LNCAP (cell line): ENCODE measurements around the gene METTL22.

Experiments
- TF ChIP-seq, protein P1 (sequence below): fragments of 450-650 bp; IDR thresholded peaks from 2 replicates; pipeline ENCODE4 v1.5.1; 2017; ENCODE audit warnings: mild to moderate bottlenecking

METTL22 gene

DNA sequence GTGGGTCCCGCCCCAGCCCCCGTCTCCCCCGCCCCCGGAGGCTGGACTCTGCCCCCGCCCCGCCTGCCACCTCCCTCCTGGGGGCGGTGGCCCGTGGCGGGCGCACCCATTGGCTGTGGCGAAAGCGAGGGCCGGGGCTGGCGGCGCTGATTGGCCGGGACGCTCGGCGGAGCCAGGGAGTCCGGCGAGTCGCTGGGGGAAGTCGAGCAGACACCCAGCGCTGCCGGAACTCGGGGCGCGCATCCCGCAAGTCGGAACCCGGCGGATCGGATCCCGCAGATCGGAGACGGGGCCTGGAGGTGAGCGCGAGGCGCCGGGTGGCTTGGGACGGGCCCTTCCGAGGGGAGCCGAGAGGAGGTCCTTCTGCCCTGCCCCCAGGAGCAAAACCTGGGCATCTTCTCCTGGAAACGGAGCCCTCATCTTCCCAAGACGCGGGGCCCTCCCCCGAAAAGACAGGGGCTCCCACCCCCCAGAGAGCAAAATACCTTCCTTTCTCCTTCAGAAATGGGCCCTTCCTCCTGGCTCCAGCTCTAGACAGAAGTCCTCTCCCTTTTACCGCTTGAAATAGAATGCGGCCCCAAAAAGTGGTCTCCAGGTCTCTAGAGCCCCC, 53.0 kb downstream of the METTL22 start, which contains the start of gene ABAT:
TSS of gene ABAT (plus strand) at position 205 of the 610 bp plus-strand sequence. CDS start 61,123 bp downstream, outside the sequence.
- TF ChIP-seq, protein P1, sequence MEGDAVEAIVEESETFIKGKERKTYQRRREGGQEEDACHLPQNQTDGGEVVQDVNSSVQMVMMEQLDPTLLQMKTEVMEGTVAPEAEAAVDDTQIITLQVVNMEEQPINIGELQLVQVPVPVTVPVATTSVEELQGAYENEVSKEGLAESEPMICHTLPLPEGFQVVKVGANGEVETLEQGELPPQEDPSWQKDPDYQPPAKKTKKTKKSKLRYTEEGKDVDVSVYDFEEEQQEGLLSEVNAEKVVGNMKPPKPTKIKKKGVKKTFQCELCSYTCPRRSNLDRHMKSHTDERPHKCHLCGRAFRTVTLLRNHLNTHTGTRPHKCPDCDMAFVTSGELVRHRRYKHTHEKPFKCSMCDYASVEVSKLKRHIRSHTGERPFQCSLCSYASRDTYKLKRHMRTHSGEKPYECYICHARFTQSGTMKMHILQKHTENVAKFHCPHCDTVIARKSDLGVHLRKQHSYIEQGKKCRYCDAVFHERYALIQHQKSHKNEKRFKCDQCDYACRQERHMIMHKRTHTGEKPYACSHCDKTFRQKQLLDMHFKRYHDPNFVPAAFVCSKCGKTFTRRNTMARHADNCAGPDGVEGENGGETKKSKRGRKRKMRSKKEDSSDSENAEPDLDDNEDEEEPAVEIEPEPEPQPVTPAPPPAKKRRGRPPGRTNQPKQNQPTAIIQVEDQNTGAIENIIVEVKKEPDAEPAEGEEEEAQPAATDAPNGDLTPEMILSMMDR, result no peak

GRCh38 chr16:8675183-8676159, 54.0 kb downstream of the METTL22 start:
- TF ChIP-seq, protein P1, result no peak

- TF ChIP-seq, protein P1, result no peak
Observed at GRCh38 chr16:8676160-8676547, 54.7 kb downstream of the METTL22 start.

- TF ChIP-seq, protein P1, result no peak
Observed at GRCh38 chr16:8676737-8677375, 55.4 kb downstream of the METTL22 start.

DNA sequence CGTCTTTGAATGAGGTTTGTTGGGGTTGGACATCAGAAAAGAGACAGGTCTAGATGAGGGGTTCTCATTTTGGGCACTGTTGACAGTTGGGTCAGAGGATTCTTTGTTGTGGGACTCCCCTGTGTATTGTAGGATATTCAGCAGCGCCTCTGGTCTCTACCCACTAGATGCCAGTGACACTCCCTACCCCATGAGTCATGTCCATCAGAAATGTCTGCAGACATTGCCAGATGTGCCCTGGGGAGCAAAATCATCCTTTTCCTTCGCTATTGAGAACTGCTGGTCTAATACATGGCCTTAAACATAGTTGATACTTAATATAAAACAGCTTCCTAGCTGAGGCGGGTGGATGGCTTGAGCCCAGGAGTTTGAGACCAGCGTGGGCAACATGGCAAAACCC, 56.0 kb downstream of the METTL22 start:
- TF ChIP-seq, protein P1, result no peak

- TF ChIP-seq, protein P1, result no peak
Observed at GRCh38 chr16:8678068-8678927, 56.8 kb downstream of the METTL22 start.

DNA sequence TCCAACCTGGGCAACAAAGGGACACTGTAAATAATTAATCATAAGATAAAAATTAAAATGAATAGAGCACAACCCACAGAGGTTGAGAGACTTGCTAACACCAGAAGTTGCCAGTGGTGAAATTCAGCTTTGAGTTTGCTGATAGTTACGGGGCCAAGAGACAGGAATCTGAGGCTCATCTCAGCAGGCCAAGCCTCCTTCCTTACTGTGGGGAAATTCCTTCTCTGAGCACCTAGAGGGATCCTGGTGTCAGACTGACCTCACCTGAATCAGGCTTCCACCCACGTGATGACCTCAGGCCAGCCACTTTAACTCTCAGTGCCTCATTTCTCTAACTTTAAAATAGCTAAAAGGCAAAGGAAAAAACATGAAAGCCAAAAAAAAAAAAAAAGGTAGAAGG, 57.7 kb downstream of the METTL22 start:
- TF ChIP-seq, protein P1, result no peak
